Omental fat pad (tissue), 4 donors: ENCODE data around the gene GXYLT1. TPM values are rescaled to one million over a fixed set of nuclear protein-coding genes. Genes with fewer than 3 reads are reported as not detected.

ENCODE experiments used
- ATAC-seq: fragments of 150-250 bp; one replicate; pipeline ENCODE4 v1.9.1; 2016; ENCODE audit warnings: mild to moderate bottlenecking, moderate library complexity; ENCODE audit not compliant: low FRiP score
- DNase-seq: peaks from one replicate; pipeline ENCODE4 v3.0.0-alpha.2; 2019; ENCODE audit warnings: low spot score
- total RNA-seq, 4 donors: library from RNA; depleted of rRNA; stranded (reverse); fragments of >200 nt; gene quantifications; one replicate each; pipeline ENCODE4 v1.1.0, GENCODE V29; 2016
- TF ChIP-seq, protein P1 (sequence below), 3 donors: fragments of 450-650 bp; IDR thresholded peaks; one replicate each; pipeline ENCODE4 v1.5.1; 2016 to 2017; ENCODE audit warnings: antibody characterized with exemption in 3 of 3, mild to moderate bottlenecking in 3 of 3, moderate library complexity in 2 of 3

GXYLT1 gene
- total RNA-seq, 4 donors from 2014 or later, result 10.3 to 19.1 (median 13.8) TPM

DNA sequence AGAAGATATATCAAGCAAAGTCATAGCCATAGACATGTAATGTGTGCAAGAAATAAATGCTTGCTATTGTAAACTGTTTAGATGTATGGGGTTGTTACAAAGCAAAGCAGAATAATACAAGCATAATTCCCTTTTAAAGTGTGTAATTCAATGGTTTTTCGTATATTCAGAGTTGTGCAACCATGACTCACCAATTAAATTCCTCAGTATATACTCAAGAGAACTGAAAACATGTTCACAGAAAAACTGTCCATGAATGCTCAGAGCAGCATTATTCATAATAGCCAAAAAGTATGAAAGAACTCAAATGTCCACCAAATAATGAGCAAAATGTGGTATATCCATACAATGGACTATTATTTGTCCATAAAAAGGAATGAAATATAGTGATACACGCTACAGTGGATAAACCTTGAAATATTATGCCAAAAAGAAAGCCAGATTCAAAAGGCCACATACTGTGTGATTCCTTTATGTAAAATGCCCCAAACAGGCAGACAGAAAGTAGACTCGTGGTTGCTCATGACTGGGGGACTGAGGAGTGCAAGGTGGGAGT, 9.3 kb downstream of the GXYLT1 start:
- TF ChIP-seq, protein P1, sequence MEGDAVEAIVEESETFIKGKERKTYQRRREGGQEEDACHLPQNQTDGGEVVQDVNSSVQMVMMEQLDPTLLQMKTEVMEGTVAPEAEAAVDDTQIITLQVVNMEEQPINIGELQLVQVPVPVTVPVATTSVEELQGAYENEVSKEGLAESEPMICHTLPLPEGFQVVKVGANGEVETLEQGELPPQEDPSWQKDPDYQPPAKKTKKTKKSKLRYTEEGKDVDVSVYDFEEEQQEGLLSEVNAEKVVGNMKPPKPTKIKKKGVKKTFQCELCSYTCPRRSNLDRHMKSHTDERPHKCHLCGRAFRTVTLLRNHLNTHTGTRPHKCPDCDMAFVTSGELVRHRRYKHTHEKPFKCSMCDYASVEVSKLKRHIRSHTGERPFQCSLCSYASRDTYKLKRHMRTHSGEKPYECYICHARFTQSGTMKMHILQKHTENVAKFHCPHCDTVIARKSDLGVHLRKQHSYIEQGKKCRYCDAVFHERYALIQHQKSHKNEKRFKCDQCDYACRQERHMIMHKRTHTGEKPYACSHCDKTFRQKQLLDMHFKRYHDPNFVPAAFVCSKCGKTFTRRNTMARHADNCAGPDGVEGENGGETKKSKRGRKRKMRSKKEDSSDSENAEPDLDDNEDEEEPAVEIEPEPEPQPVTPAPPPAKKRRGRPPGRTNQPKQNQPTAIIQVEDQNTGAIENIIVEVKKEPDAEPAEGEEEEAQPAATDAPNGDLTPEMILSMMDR (IDR thresholded peaks at IDR 0.05), result no peak
- ATAC-seq (peak; percentile 73), DNase-seq (no peak)

DNA sequence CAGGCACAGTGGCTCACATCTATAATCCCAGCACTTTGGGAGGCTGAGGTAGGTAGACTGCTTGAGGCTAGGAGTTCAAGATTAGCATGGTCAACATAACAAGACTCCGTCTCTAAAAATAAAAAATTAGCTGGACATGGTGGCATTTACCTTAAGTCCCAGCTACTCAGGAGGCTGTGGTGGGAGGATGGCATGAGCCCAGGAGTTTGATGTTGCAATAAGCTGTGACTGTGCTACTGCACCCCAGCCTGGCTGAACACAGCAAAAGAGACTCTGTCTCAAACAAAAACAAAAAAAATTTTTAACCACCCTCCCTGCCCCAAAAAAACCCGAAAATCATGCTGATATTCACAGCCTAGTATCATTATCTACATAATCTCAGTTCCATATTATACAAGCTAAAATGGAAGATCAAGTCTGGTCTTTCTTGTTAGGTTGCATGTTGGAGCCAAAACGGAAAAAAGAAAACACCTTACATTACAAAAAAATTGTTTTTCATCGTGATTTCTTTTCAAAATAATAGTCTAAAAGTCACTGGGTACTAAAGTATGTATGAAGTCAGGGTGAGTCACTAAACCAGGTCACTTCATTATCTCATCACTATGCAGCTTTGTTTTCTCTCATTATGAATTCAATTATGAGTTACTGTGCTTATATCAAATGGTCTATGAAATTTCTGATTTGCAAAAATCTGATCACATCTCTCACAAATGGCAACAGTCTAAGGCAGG, 13.8 kb downstream of the GXYLT1 start:
- peak; percentile 52 for ATAC-seq
- TF ChIP-seq, protein P1 (IDR thresholded peaks at IDR 0.05), result no peak
- no peak for DNase-seq

DNA sequence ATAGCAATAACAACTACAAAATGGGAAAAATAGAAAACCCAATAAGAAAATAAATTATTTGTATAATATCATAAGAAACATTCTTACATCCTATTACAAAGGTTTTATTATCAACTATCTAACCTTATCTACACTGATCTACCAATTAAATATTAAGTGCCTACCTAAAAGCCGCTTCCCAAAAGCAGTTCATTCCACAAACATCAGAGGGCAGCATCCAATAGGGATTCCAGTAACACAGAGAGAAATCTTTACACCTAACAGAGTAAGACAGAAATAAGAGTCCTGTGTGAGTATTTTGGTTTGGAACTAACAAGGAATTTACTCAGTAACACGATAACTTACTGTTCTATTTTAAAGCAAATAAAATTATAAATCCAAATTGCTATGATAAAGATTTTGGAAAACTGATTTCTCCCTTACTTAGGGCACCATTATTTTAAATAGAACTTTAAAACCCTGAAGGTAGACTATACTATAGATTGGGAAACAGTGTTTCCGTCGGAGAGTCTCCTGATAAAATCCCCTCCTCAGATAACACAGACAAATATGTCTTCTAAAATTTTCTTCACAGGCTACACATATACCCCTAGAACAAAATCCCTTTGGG, 15.0 kb downstream of the GXYLT1 start:
- ATAC-seq, result no peak
- no peak for DNase-seq
- TF ChIP-seq, protein P1 (IDR thresholded peaks at IDR 0.05), result peak in 2 of 3 donors; percentile 5 to 35

DNA sequence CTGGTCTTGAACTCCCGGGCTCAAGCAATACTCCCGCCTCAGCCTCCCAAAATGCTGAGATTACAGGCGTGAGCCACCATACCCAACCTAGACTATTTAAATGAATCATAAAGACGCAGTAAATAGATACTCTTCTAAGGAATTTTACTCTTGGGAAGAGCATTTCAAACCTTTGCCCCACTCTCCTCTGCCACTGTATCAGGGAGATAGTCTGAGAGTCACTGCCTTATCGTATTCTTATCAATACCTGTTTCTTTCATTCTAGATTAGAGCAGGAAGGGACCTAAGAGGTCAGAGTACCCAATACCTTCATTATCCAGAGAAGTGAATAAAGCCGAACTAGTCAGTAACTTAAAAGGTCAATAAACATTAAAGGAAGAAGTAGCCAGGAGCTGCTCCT, 15.8 kb downstream of the GXYLT1 start:
- ATAC-seq, result no peak
- DNase-seq, result no peak
- TF ChIP-seq, protein P1 (IDR thresholded peaks at IDR 0.05), result no peak

DNA sequence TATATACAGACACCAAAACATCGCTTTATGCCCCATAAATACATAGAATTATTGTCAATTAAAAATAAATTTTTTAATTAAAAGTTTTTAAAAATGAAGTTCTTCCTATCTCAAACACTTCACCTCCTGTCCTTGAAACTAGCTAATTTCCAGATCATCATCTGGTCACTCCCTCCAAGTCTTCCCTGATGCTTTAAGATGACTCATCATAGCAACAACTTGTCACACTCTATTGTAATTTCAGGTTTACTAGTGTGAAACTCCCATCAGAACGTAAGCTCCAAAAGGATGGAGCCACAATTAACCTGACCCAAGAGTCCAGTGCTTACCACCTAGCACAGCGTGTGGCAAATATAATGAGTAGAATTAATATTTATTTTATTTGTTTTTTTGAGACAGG, 16.3 kb downstream of the GXYLT1 start:
- no peak for ATAC-seq
- no peak for DNase-seq
- TF ChIP-seq, protein P1 (IDR thresholded peaks at IDR 0.05), result no peak

DNA sequence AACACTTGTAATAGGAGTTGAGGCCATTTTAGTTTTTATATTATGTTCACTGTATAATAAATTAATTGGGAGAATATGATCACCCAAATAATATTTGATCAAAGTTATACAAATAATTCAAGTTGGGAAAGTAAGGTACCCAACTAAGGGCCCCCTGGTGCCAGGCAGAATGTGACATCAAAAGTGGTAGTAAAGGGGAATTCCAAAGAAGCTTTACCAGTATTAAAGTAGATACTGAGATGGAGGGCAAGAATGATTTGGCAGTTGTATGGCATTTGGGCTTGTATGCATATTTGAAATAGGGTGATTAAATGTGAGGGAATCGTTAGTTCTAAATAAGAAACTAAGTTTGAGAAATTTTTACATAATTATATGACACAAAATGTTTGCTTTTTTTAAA, 17.7 kb downstream of the GXYLT1 start:
- no peak for DNase-seq
- ATAC-seq, result no peak
- TF ChIP-seq, protein P1 (IDR thresholded peaks at IDR 0.05), result no peak
